CD14-positive monocyte (primary cell): ENCODE data around the gene CDC14A. TPM values are rescaled to one million over a fixed set of nuclear protein-coding genes. Genes with fewer than 3 reads are reported as not detected.

Source experiments
- DNase-seq, 3 donors: peaks; one replicate each; pipeline ENCODE4 v3.0.0-alpha.2; 2011 to 2022
- H2AFZ ChIP-seq: 2 replicates; pipeline ENCODE4 v1.6.0; 2012; ENCODE audit warnings: mild to moderate bottlenecking, low read depth, low read length, inconsistent platforms; ENCODE audit not compliant: insufficient read depth, poor library complexity, severe bottlenecking
- H3K27ac ChIP-seq, 2 donors: 1 replicate in 1 of 2; 2 replicates in 1 of 2; pipeline ENCODE4 v1.5.1; 2012 to 2013; ENCODE audit warnings: low read length in 2 of 2, control low read depth in 1 of 2, inconsistent platforms in 1 of 2, low read depth in 1 of 2, mild to moderate bottlenecking in 1 of 2
- H3K27me3 ChIP-seq, 2 donors: one replicate each; pipeline versions ENCODE4 v1.6.0 to v1.6.1; 2011 to 2013; ENCODE audit warnings: low read length in 2 of 2; ENCODE audit not compliant: control insufficient read depth in 2 of 2, insufficient read depth in 2 of 2
- H3K36me3 ChIP-seq, 2 donors: replicated peaks in 1 of 2; 1 replicate in 1 of 2; 2 replicates in 1 of 2; pipeline versions ENCODE4 v1.5.1 to v1.6.1; 2012 to 2013; ENCODE audit warnings: low read length in 2 of 2, control low read depth in 1 of 2, inconsistent platforms in 1 of 2, mild to moderate bottlenecking in 1 of 2; ENCODE audit not compliant: insufficient read depth in 2 of 2, control insufficient read depth in 1 of 2
- H3K4me1 ChIP-seq, 2 donors: 1 replicate in 1 of 2; 2 replicates in 1 of 2; pipeline versions ENCODE4 v1.5.1 to v1.6.1; 2012 to 2013; ENCODE audit warnings: low read length in 2 of 2, control low read depth in 1 of 2, inconsistent platforms in 1 of 2, mild to moderate bottlenecking in 1 of 2, moderate library complexity in 1 of 2; ENCODE audit not compliant: insufficient read depth in 2 of 2, control insufficient read depth in 1 of 2
- H3K4me2 ChIP-seq: replicated peaks from 2 replicates; pipeline ENCODE3; 2012; ENCODE audit warnings: low read length, moderate library complexity, mild to moderate bottlenecking; ENCODE audit not compliant: poor library complexity, severe bottlenecking; ENCODE audit errors: extremely low read depth
- H3K4me3 ChIP-seq, 3 experiments: fragments of 200-600 bp in 1 of 3; sonication (generic) in 1 of 3; replicated peaks in 1 of 3; 1 replicate in 2 of 3; 2 replicates in 1 of 3; pipeline ENCODE4 v1.5.1; 2011 to 2013; ENCODE audit warnings: low read length in 3 of 3, mild to moderate bottlenecking in 3 of 3, control low read depth in 2 of 3, low read depth in 2 of 3, inconsistent platforms in 1 of 3, moderate library complexity in 1 of 3
- H3K79me2 ChIP-seq: 2 replicates; pipeline ENCODE4 v1.6.0; 2012; ENCODE audit warnings: mild to moderate bottlenecking, control low read depth, inconsistent platforms, low read length, moderate library complexity; ENCODE audit not compliant: insufficient read depth
- H3K9ac ChIP-seq: 2 replicates; pipeline ENCODE4 v1.6.0; 2017; ENCODE audit warnings: low read length, mild to moderate bottlenecking; ENCODE audit not compliant: insufficient read depth, poor library complexity, severe bottlenecking
- H3K9me3 ChIP-seq, 2 donors: replicated peaks in 1 of 2; 1 replicate in 1 of 2; 2 replicates in 1 of 2; pipeline versions ENCODE4 v1.5.1 to v1.6.1; 2012 to 2013; ENCODE audit warnings: low read length in 2 of 2, control low read depth in 1 of 2; ENCODE audit not compliant: control insufficient read depth in 1 of 2, insufficient read depth in 1 of 2
- H4K20me1 ChIP-seq: 2 replicates; pipeline ENCODE4 v1.6.0; 2012; ENCODE audit warnings: mild to moderate bottlenecking, low read length, control low read depth, moderate library complexity; ENCODE audit not compliant: insufficient read depth
- H3K27ac Mint-ChIP-seq, 7 donors: one replicate each; pipeline ENCODE4 v1.8.0; 2020; ENCODE audit warnings: mild to moderate bottlenecking in 7 of 7, mixed read lengths in 7 of 7, moderate library complexity in 6 of 7, inconsistent platforms in 2 of 7
- H3K27me3 Mint-ChIP-seq, 3 donors: one replicate each; pipeline ENCODE4 v1.8.0; 2021 to 2022; ENCODE audit warnings: low read depth in 3 of 3, mild to moderate bottlenecking in 3 of 3, mixed read lengths in 3 of 3, moderate library complexity in 3 of 3, inconsistent platforms in 1 of 3
- H3K36me3 Mint-ChIP-seq, 2 donors: one replicate each; pipeline ENCODE4 v1.8.0; 2020; ENCODE audit warnings: mixed read lengths in 2 of 2, inconsistent platforms in 1 of 2, mild to moderate bottlenecking in 1 of 2
- H3K4me1 Mint-ChIP-seq: one replicate; pipeline ENCODE4 v1.8.0; 2020; ENCODE audit warnings: mild to moderate bottlenecking, mixed read lengths
- H3K4me3 Mint-ChIP-seq, 2 donors: one replicate each; pipeline ENCODE4 v1.8.0; 2020; ENCODE audit warnings: mild to moderate bottlenecking in 2 of 2, mixed read lengths in 2 of 2, moderate library complexity in 1 of 2
- H3K9me3 Mint-ChIP-seq, 7 donors: one replicate each; pipeline ENCODE4 v1.8.0; 2020 to 2022; ENCODE audit warnings: mixed read lengths in 7 of 7, mild to moderate bottlenecking in 6 of 7, moderate library complexity in 6 of 7, inconsistent platforms in 2 of 7
- CTCF ChIP-seq: fragments of 200-600 bp; IDR thresholded peaks from one replicate; pipeline ENCODE4 v1.8.0; 2022; ENCODE audit warnings: antibody characterized with exemption, mild to moderate bottlenecking
- WGBS: methylation state at CpG from one replicate; pipeline ENCODE4 v1.1.5; 2013; ENCODE audit warnings: missing lambda C conversion rate; ENCODE audit not compliant: insufficient coverage; 5-methylcytosine and 5-hydroxymethylcytosine counted together
- intact Hi-C, 2 donors: fragments of 100-400 bp; cut with micrococcal nuclease; formaldehyde crosslinking; loops; one replicate each; pipeline versions ENCODE4 v1.15.0 to v1.15.1; 2023
- polyA plus RNA-seq, 3 donors: library from polyadenylated mRNA; depleted of rRNA in 1 of 3; unstranded in 2 of 3; stranded (reverse) in 1 of 3; fragments of 300-500 nt in 2 of 3; fragments of >200 nt in 1 of 3; fragmentation: Illumina TruSeq in 2 of 3; gene quantifications; 1 replicate in 2 of 3; 2 replicates in 1 of 3; pipeline ENCODE4 v1.2.3, GENCODE V29; 2012 to 2021

CDC14A gene
- polyA plus RNA-seq, 3 donors: 4.2 to 9.2 (median 6.1) TPM

- H3K4me3 ChIP-seq: no peak overlapping the region
- H3K9me3 ChIP-seq: peaks cover 14 to 26% of the 10 kb centered on the region in 2 donors
- H2AFZ ChIP-seq: no peak overlapping the region
- WGBS: 80% methylated on average over 2 of the region's 3 CpGs
- no peaks in the 10 kb centered on the region for H3K36me3 Mint-ChIP-seq
- H3K9me3 Mint-ChIP-seq: peaks cover 25 to 36% (median 33%) of the 10 kb centered on the region in 7 donors
- no peaks in the 10 kb centered on the region for H3K36me3 ChIP-seq
- H3K4me3 Mint-ChIP-seq: no peak overlapping the region
- no peaks in the 10 kb centered on the region for H3K27me3 ChIP-seq
- TF ChIP-seq CTCF: no peak
- DNase-seq: no peak
- H3K27ac Mint-ChIP-seq: no peak overlapping the region
- H3K4me1 ChIP-seq: no peaks in the 10 kb centered on the region
- no peak overlapping the region for H3K9ac ChIP-seq
- H3K27ac ChIP-seq: no peak overlapping the region
- H3K4me1 Mint-ChIP-seq: no peaks in the 10 kb centered on the region
- intact Hi-C loops: no loop called here
- peaks cover 0 to 1% (median 0%) of the 10 kb centered on the region in 3 donors for H3K27me3 Mint-ChIP-seq
- no peak overlapping the region for H3K4me2 ChIP-seq
- H4K20me1 ChIP-seq: no peaks in the 10 kb centered on the region
- no peaks in the 10 kb centered on the region for H3K79me2 ChIP-seq
Measured at GRCh38 chr1:100556925-100557605, 204.8 kb downstream of the CDC14A start.

- H3K36me3 Mint-ChIP-seq: no peaks in the 10 kb centered on the region
- H3K79me2 ChIP-seq: no peaks in the 10 kb centered on the region
- H3K27ac ChIP-seq: no peak overlapping the region
- no peak overlapping the region for H3K9ac ChIP-seq
- peaks cover 0 to 1% (median 0%) of the 10 kb centered on the region in 3 donors for H3K27me3 Mint-ChIP-seq
- DNase-seq: no peak
- H3K4me1 ChIP-seq: no peaks in the 10 kb centered on the region
- no peak for TF ChIP-seq CTCF
- H4K20me1 ChIP-seq: no peaks in the 10 kb centered on the region
- peaks cover 21 to 32% (median 28%) of the 10 kb centered on the region in 7 donors for H3K9me3 Mint-ChIP-seq
- H2AFZ ChIP-seq: no peak overlapping the region
- H3K27ac Mint-ChIP-seq: no peak overlapping the region
- no peaks in the 10 kb centered on the region for H3K36me3 ChIP-seq
- H3K4me3 ChIP-seq: no peak overlapping the region
- H3K4me1 Mint-ChIP-seq: no peaks in the 10 kb centered on the region
- no peak overlapping the region for H3K4me2 ChIP-seq
- no peaks in the 10 kb centered on the region for H3K27me3 ChIP-seq
- H3K4me3 Mint-ChIP-seq: no peak overlapping the region
- H3K9me3 ChIP-seq: peaks cover 14 to 22% of the 10 kb centered on the region in 2 donors
- intact Hi-C loops: no loop called here
Measured at GRCh38 chr1:100557606-100557953, 205.3 kb downstream of the CDC14A start.
